Right lobe of liver (tissue), 6 donors: ENCODE measurements around the gene CAMTA1. TPM values are rescaled to one million over a fixed set of nuclear protein-coding genes. Genes with fewer than 3 reads are reported as not detected.

Experiments used
- ATAC-seq, 4 donors: fragments of 200-7000 bp; cut with Tn5 transposase; one replicate each; pipeline ENCODE4 v1.9.1; 2020; ENCODE audit warnings: mild to moderate bottlenecking in 4 of 4, moderate library complexity in 4 of 4
- DNase-seq, 3 donors: peaks; one replicate each; pipeline ENCODE4 v3.0.0-alpha.2; 2020
- H3K27ac ChIP-seq, 3 donors: fragments of 200-600 bp; one replicate each; pipeline ENCODE4 v1.8.0; 2022
- H3K27me3 ChIP-seq, 2 donors: fragments of 200-600 bp; one replicate each; pipeline ENCODE4 v1.8.0; 2022
- H3K36me3 ChIP-seq, 4 donors: fragments of 200-600 bp; sonication (generic) in 1 of 4; one replicate each; pipeline versions ENCODE4 v1.5.1 to v1.8.0; 2017 to 2022; ENCODE audit warnings: control low read depth in 1 of 4
- H3K4me1 ChIP-seq, 4 donors: fragments of 200-600 bp; sonication (generic) in 1 of 4; one replicate each; pipeline versions ENCODE4 v1.5.1 to v1.8.0; 2017 to 2022; ENCODE audit warnings: control low read depth in 1 of 4
- H3K4me3 ChIP-seq, 3 donors: fragments of 200-600 bp; one replicate each; pipeline ENCODE4 v1.8.0; 2022
- H3K9me3 ChIP-seq, 4 donors: fragments of 200-600 bp; sonication (generic) in 1 of 4; one replicate each; pipeline versions ENCODE4 v1.5.1 to v1.8.0; 2017 to 2022; ENCODE audit warnings: control low read depth in 1 of 4
- CTCF ChIP-seq, 4 donors: fragments of 200-600 bp in 3 of 4; fragments of 450-650 bp in 1 of 4; IDR thresholded peaks; one replicate each; pipeline versions ENCODE4 v1.5.1 to v1.8.0; 2016 to 2022; ENCODE audit warnings: antibody characterized with exemption in 4 of 4, mild to moderate bottlenecking in 2 of 4
- POLR2A ChIP-seq: fragments of 450-650 bp; IDR thresholded peaks from one replicate; pipeline ENCODE4 v1.6.1; 2017; ENCODE audit warnings: antibody characterized with exemption, mild to moderate bottlenecking
- WGBS: methylation state at CpG from one replicate; pipeline ENCODE4 v1.1.6; 2018; ENCODE audit warnings: low coverage, low lambda C conversion rate; ENCODE audit not compliant: insufficient coverage; ENCODE audit errors: missing lambda C conversion rate; 5-methylcytosine and 5-hydroxymethylcytosine counted together
- intact Hi-C, 2 donors: fragments of 100-400 bp; cut with DNase I; formaldehyde crosslinking; loops; one replicate each; pipeline versions ENCODE4 v1.11.2 to v1.14.1; 2022
- total RNA-seq, 6 experiments: library from RNA; depleted of rRNA in 2 of 6; stranded (reverse); fragments of >200 nt in 2 of 6; fragmentation: NEBNext Ultra II Directional in 3 of 6; extraction: Animal tissue kit (Norgen Biotek cat#: 25700) in 3 of 6; gene quantifications; one replicate each; pipeline versions ENCODE4 v1.1.0 to v1.2.4, GENCODE V29; 2016 to 2023
- donor health status: DM: no; HTN: yes; CAD: no.
- donor health status: DM: no; HTN: no; CAD: no.
- donor health status: DM: no; HTN: no; CAD: no.
- donor health status: DM: no; HTN: yes; CAD: no.
- donor health status: DM: no; HTN: yes; CAD: no.

Gene CAMTA1
- total RNA-seq, 6 experiments from 2014 or later, result 32.3 to 49.4 (median 37.2) TPM

GRCh38 chr1:7613851-7614205, 828.6 kb downstream of the CAMTA1 start:
- ATAC-seq (no peak), DNase-seq (peak in 1 of 3 donors; percentile 28)
- H3K27me3 ChIP-seq, result no peaks in the 10 kb centered on the region
- H3K4me1 ChIP-seq, result no peaks in the 10 kb centered on the region
- H3K4me3 ChIP-seq, result no peak overlapping the region
- H3K36me3 ChIP-seq, result no peaks in the 10 kb centered on the region
- WGBS, result 77% methylated on average over 4 of the region's 4 CpGs
- no peak overlapping the region for H3K27ac ChIP-seq
- intact Hi-C loops, result loop anchor here in 1 of 2 donors (10.0 kb wide), 1 partner anchor 549 kb away; no protein-coding TSS in a partner anchor
- TF ChIP-seq POLR2A, result no peak
- TF ChIP-seq CTCF (IDR thresholded peaks at IDR 0.05), result no peak
- no peaks in the 10 kb centered on the region for H3K9me3 ChIP-seq

GRCh38 chr1:7614576-7615074, 829.4 kb downstream of the CAMTA1 start:
- H3K9me3 ChIP-seq, result no peaks in the 10 kb centered on the region
- H3K4me1 ChIP-seq, result no peaks in the 10 kb centered on the region
- H3K27me3 ChIP-seq, result no peaks in the 10 kb centered on the region
- H3K36me3 ChIP-seq, result no peaks in the 10 kb centered on the region
- 43% methylated on average over 6 of the region's 9 CpGs for WGBS
- H3K4me3 ChIP-seq, result no peak overlapping the region
- TF ChIP-seq CTCF (IDR thresholded peaks at IDR 0.05), result no peak
- no peak for TF ChIP-seq POLR2A
- ATAC-seq (no peak), DNase-seq (peak in 1 of 3 donors; percentile 21)
- intact Hi-C loops, result loop anchor here in 1 of 2 donors (10.0 kb wide), 1 partner anchor 550 kb away; no protein-coding TSS in a partner anchor
- H3K27ac ChIP-seq, result no peak overlapping the region

GRCh38 chr1:7615138-7615537, 829.9 kb downstream of the CAMTA1 start:
- 66% methylated on average over 4 of the region's 5 CpGs for WGBS
- Histone ChIP-seq H3K27ac (no peak overlapping the region), H3K27me3 (no peaks in the 10 kb centered on the region), H3K4me3 (no peak overlapping the region), H3K36me3 (no peaks in the 10 kb centered on the region), H3K4me1 (no peaks in the 10 kb centered on the region), H3K9me3 (no peaks in the 10 kb centered on the region)
- TF ChIP-seq CTCF (IDR thresholded peaks at IDR 0.05) (no peak), POLR2A (no peak)
- no peak for ATAC-seq
- intact Hi-C loops, result loop anchor here in 1 of 2 donors (10.0 kb wide), 1 partner anchor 550 kb away; no protein-coding TSS in a partner anchor
- peak in 1 of 3 donors; percentile 21 for DNase-seq

- Histone ChIP-seq H3K27me3 (no peaks in the 10 kb centered on the region), H3K9me3 (no peaks in the 10 kb centered on the region), H3K4me3 (no peak overlapping the region), H3K36me3 (no peaks in the 10 kb centered on the region), H3K4me1 (peaks cover 0 to 6% (median 3%) of the 10 kb centered on the region in 4 donors), H3K27ac (no peak overlapping the region)
- WGBS, result 30% methylated on average over 14 of the region's 14 CpGs
- TF ChIP-seq CTCF (IDR thresholded peaks at IDR 0.05) (no peak), POLR2A (no peak)
- intact Hi-C loops, result loop anchor here in 1 of 2 donors (10.0 kb wide), 1 partner anchor 551 kb away; no protein-coding TSS in a partner anchor
- DNase-seq (peak in 2 of 3 donors; percentile 56 to 69), ATAC-seq (peak; percentile 37 to 69 (median 51))
Observed at GRCh38 chr1:7616076-7616832, 831.0 kb downstream of the CAMTA1 start.
